VCaP (cell line): Measurements from ENCODE around the gene MTERF1.

ENCODE experiments used
- H3K27ac ChIP-seq: fragments of 450-650 bp; 2 replicates; pipeline ENCODE4 v1.5.1; 2017
- CTCF ChIP-seq: fragments of 450-650 bp; conservative IDR thresholded peaks from 2 replicates; pipeline ENCODE4 v1.5.1; 2017; ENCODE audit warnings: mild to moderate bottlenecking, moderate library complexity

The MTERF1 gene

GRCh38 chr7:91837397-91838070 is 43.0 kb downstream of the MTERF1 start:
- no peak overlapping the region for H3K27ac ChIP-seq
- TF ChIP-seq CTCF, result no peak

- H3K27ac ChIP-seq, result no peak overlapping the region
- TF ChIP-seq CTCF, result no peak
These were observed 44.6 kb downstream of the MTERF1 start for GRCh38 chr7:91835826-91836368.

- TF ChIP-seq CTCF, result no peak
- no peak overlapping the region for H3K27ac ChIP-seq
These were observed 45.2 kb downstream of the MTERF1 start for GRCh38 chr7:91835091-91835825.

GRCh38 chr7:91832493-91833045 is 47.9 kb downstream of the MTERF1 start:
- TF ChIP-seq CTCF, result no peak
- no peak overlapping the region for H3K27ac ChIP-seq

- H3K27ac ChIP-seq, result no peak overlapping the region
- TF ChIP-seq CTCF, result no peak
These were observed 53.3 kb downstream of the MTERF1 start for GRCh38 chr7:91827169-91827568.

- H3K27ac ChIP-seq, result no peak overlapping the region
- no peak for TF ChIP-seq CTCF
These were observed 54.1 kb downstream of the MTERF1 start for GRCh38 chr7:91826377-91826776.

- no peak overlapping the region for H3K27ac ChIP-seq
- no peak for TF ChIP-seq CTCF
These were observed 56.3 kb downstream of the MTERF1 start for GRCh38 chr7:91824201-91824600.
